HepG2 (cell line): Measurements from ENCODE around the gene ALCAM. TPM values are rescaled to one million over a fixed set of nuclear protein-coding genes. Genes with fewer than 3 reads are reported as not detected.

Experiments
- AGO2 ChIP-seq: fragments of 200-400 bp; formaldehyde crosslinking; optimal IDR thresholded peaks from 2 replicates; pipeline ENCODE3; 2017; ENCODE audit warnings: mild to moderate bottlenecking, low read depth, low read length, moderate library complexity
- ARNT2 ChIP-seq: sonication (generic); formaldehyde crosslinking; IDR thresholded peaks from 2 replicates; pipeline ENCODE4 v1.8.0; 2022; ENCODE audit warnings: mild to moderate bottlenecking, low read depth, missing genetic modification reagents, moderate library complexity
- EED ChIP-seq: sonication (generic); formaldehyde crosslinking; IDR thresholded peaks from 2 replicates; pipeline ENCODE4 v1.5.0; 2020; ENCODE audit warnings: mild to moderate bottlenecking, missing genetic modification reagents
- FOXK2 ChIP-seq: fragments of 450-650 bp; IDR thresholded peaks from 2 replicates; pipeline ENCODE4 v1.6.1; 2016
- MYC ChIP-seq: sonication (generic); formaldehyde crosslinking; IDR thresholded peaks from 2 replicates; pipeline ENCODE4 v1.9.0; 2021; ENCODE audit warnings: missing genetic modification reagents, borderline replicate concordance
- NCOR1 ChIP-seq: fragments of 200-600 bp; sonication (generic); IDR thresholded peaks from 2 replicates; pipeline ENCODE4 v1.7.0; 2017; ENCODE audit warnings: antibody characterized with exemption, low read length, borderline replicate concordance
- NR2F1 ChIP-seq, 2 experiments: fragments of 450-650 bp in 1 of 2; formaldehyde crosslinking in 1 of 2; IDR thresholded peaks; 2 replicates each; pipeline versions ENCODE4 v1.5.0 to v1.6.1; 2016 to 2020; ENCODE audit warnings: mild to moderate bottlenecking in 1 of 2, missing compliant biosample characterization in 1 of 2, missing genetic modification reagents in 1 of 2, moderate library complexity in 1 of 2
- RBM39 ChIP-seq: fragments of 200-400 bp; formaldehyde crosslinking; IDR thresholded peaks from one replicate; pipeline ENCODE4 v1.6.1; 2018; ENCODE audit warnings: antibody characterized with exemption, mild to moderate bottlenecking, low read depth, low read length; ENCODE audit not compliant: poor library complexity, severe bottlenecking
- SMAD1 ChIP-seq: sonication (generic); formaldehyde crosslinking; IDR thresholded peaks from 2 replicates; pipeline ENCODE4 v1.4.0; 2020; ENCODE audit warnings: missing genetic modification reagents, low read depth, mild to moderate bottlenecking, borderline replicate concordance
- ZBTB7A ChIP-seq: sonication (generic); formaldehyde crosslinking; IDR thresholded peaks from 2 replicates; pipeline ENCODE4 v1.8.0; 2022; ENCODE audit warnings: mild to moderate bottlenecking, missing genetic modification reagents
- ZC3H13 ChIP-seq: sonication (generic); formaldehyde crosslinking; IDR thresholded peaks from 2 replicates; pipeline ENCODE4 v1.8.1; 2023; ENCODE audit warnings: mild to moderate bottlenecking, missing genetic modification reagents, moderate library complexity
- ZEB1 ChIP-seq: IDR thresholded peaks from 2 replicates; pipeline ENCODE4 v1.6.1; 2012; ENCODE audit warnings: mild to moderate bottlenecking, low read depth, inconsistent platforms; ENCODE audit not compliant: insufficient replicate concordance
- ZNF12 ChIP-seq: sonication (generic); formaldehyde crosslinking; IDR thresholded peaks from 2 replicates; pipeline ENCODE4 v1.5.0; 2020; ENCODE audit warnings: missing genetic modification reagents
- ZNF343 ChIP-seq: sonication (generic); formaldehyde crosslinking; IDR thresholded peaks from 2 replicates; pipeline ENCODE4 v1.4.0; 2020; ENCODE audit warnings: mild to moderate bottlenecking, missing genetic modification reagents
- ZNF431 ChIP-seq: sonication (generic); formaldehyde crosslinking; IDR thresholded peaks from 2 replicates; pipeline ENCODE4 v1.9.0; 2022; ENCODE audit warnings: missing genetic modification reagents, low read depth, mild to moderate bottlenecking, borderline replicate concordance
- ZNF605 ChIP-seq: sonication (generic); formaldehyde crosslinking; IDR thresholded peaks from 2 replicates; pipeline ENCODE4 v1.8.0; 2022; ENCODE audit warnings: mild to moderate bottlenecking, missing genetic modification reagents
- ZNF746 ChIP-seq: sonication (generic); formaldehyde crosslinking; IDR thresholded peaks from 2 replicates; pipeline ENCODE4 v1.8.0; 2022; ENCODE audit warnings: mild to moderate bottlenecking, missing genetic modification reagents
- ZNF83 ChIP-seq: sonication (generic); formaldehyde crosslinking; IDR thresholded peaks from 2 replicates; pipeline ENCODE4 v1.4.0; 2020; ENCODE audit warnings: missing genetic modification reagents, mild to moderate bottlenecking, borderline replicate concordance
- polyA plus RNA-seq, 8 experiments: library from polyadenylated mRNA; depleted of rRNA in 3 of 8; stranded (reverse) in 7 of 8; unstranded in 1 of 8; fragments of >200 nt; fragmentation: Illumina TruSeq in 4 of 8; extraction: Trizol in 4 of 8; gene quantifications; 2 replicates each; pipeline versions ENCODE4 v1.2.1 to v1.2.3, GENCODE V29; 2011 to 2016; ENCODE audit warnings: low read depth in 4 of 8, missing spikeins in 1 of 8, mixed read lengths in 1 of 8; ENCODE audit not compliant: insufficient read depth in 1 of 8
- total RNA-seq, 5 experiments: library from RNA; depleted of rRNA; stranded (reverse); fragments of >200 nt; fragmentation: Illumina TruSeq; extraction: Trizol; gene quantifications; 2 replicates each; pipeline ENCODE4 v1.2.3, GENCODE V29; 2016; ENCODE audit warnings: low read depth in 1 of 5
- TF ChIP-seq, protein P1 (sequence below): sonication (generic); formaldehyde crosslinking; IDR thresholded peaks from 2 replicates; pipeline ENCODE4 v1.8.1; 2023; ENCODE audit warnings: mild to moderate bottlenecking, missing genetic modification reagents, borderline replicate concordance
- TF ChIP-seq, protein P2 (sequence below): IDR thresholded peaks from 2 replicates; pipeline ENCODE4 v1.6.1; 2016
- TF ChIP-seq, protein P3 (sequence below): sonication (generic); formaldehyde crosslinking; IDR thresholded peaks from 2 replicates; pipeline ENCODE4 v1.5.1; 2020; ENCODE audit warnings: missing genetic modification reagents, mild to moderate bottlenecking, borderline replicate concordance
- TF ChIP-seq, protein P4 (sequence below): IDR thresholded peaks from 2 replicates; pipeline ENCODE4 v1.6.1; 2016; ENCODE audit warnings: mild to moderate bottlenecking
- TF ChIP-seq, protein P5 (sequence below): sonication (generic); formaldehyde crosslinking; IDR thresholded peaks from 2 replicates; pipeline ENCODE4 v1.5.1; 2020; ENCODE audit warnings: mild to moderate bottlenecking, missing genetic modification reagents, borderline replicate concordance

Gene ALCAM
- total and polyA plus RNA-seq, 2 of the 13 experiments (the other 11 are each of a cell fraction or from before 2014, with no cell fraction given) = 26.0 to 33.1 TPM

DNA sequence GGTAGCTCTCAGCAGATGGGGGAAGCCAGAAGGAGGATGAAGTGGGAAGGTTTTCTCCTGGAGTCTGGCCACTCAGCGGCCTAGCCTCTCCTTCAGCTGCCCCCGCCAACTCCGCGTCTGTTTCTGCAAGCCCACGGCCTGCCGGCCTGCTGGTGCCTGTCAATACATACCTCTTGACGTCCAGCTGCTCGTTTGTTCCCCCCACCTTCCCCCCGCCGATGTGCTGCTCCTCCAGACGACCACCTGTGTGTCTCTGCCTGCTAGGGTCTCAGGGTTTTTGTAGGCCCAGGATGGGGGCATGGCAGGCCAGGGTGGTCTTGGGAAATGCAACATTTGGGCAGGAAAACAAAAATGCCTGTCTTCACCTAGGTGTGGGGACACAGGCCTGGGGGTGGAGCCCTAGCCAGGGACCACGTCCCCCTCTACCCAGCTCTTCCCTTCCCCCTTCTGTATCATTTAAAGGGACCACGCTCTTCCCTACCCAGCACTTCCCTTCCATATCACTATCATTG lies 137.8 kb downstream of the ALCAM start (continued):
- TF ChIP-seq, protein P1, sequence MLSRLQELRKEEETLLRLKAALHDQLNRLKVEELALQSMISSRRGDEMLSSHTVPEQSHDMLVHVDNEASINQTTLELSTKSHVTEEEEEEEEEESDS (CRISPR knock-in tag) = no peak
- TF ChIP-seq, protein P2, sequence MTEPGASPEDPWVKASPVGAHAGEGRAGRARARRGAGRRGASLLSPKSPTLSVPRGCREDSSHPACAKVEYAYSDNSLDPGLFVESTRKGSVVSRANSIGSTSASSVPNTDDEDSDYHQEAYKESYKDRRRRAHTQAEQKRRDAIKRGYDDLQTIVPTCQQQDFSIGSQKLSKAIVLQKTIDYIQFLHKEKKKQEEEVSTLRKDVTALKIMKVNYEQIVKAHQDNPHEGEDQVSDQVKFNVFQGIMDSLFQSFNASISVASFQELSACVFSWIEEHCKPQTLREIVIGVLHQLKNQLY (CRISPR knock-in tag) = no peak
- TF ChIP-seq ZNF83 (CRISPR knock-in tag) (no peak), ZBTB7A (peak; percentile 84), ARNT2 (CRISPR knock-in tag) (0 out of 2 replicates have a peak, but pooled peaks have one; percentile 27), AGO2 (no peak), ZEB1 (no peak), NCOR1 (no peak), MYC (CRISPR knock-in tag) (no peak), ZNF343 (CRISPR knock-in tag) (no peak), ZNF746 (no peak), RBM39 (no peak), FOXK2 (no peak), ZNF431 (CRISPR knock-in tag) (no peak), SMAD1 (CRISPR knock-in tag) (no peak), EED (CRISPR knock-in tag) (no peak), NR2F1 (CRISPR knock-in tag; IDR thresholded peaks at IDR 0.05) (no peak), ZC3H13 (CRISPR knock-in tag) (no peak), ZNF605 (CRISPR knock-in tag) (no peak), ZNF12 (CRISPR knock-in tag) (no peak)
- TF ChIP-seq, protein P3, sequence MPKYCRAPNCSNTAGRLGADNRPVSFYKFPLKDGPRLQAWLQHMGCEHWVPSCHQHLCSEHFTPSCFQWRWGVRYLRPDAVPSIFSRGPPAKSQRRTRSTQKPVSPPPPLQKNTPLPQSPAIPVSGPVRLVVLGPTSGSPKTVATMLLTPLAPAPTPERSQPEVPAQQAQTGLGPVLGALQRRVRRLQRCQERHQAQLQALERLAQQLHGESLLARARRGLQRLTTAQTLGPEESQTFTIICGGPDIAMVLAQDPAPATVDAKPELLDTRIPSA (CRISPR knock-in tag) = no peak
- TF ChIP-seq, protein P4, sequence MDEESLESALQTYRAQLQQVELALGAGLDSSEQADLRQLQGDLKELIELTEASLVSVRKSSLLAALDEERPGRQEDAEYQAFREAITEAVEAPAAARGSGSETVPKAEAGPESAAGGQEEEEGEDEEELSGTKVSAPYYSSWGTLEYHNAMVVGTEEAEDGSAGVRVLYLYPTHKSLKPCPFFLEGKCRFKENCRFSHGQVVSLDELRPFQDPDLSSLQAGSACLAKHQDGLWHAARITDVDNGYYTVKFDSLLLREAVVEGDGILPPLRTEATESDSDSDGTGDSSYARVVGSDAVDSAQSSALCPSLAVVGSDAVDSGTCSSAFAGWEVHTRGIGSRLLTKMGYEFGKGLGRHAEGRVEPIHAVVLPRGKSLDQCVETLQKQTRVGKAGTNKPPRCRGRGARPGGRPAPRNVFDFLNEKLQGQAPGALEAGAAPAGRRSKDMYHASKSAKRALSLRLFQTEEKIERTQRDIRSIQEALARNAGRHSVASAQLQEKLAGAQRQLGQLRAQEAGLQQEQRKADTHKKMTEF (CRISPR knock-in tag) = no peak
- TF ChIP-seq, protein P5, sequence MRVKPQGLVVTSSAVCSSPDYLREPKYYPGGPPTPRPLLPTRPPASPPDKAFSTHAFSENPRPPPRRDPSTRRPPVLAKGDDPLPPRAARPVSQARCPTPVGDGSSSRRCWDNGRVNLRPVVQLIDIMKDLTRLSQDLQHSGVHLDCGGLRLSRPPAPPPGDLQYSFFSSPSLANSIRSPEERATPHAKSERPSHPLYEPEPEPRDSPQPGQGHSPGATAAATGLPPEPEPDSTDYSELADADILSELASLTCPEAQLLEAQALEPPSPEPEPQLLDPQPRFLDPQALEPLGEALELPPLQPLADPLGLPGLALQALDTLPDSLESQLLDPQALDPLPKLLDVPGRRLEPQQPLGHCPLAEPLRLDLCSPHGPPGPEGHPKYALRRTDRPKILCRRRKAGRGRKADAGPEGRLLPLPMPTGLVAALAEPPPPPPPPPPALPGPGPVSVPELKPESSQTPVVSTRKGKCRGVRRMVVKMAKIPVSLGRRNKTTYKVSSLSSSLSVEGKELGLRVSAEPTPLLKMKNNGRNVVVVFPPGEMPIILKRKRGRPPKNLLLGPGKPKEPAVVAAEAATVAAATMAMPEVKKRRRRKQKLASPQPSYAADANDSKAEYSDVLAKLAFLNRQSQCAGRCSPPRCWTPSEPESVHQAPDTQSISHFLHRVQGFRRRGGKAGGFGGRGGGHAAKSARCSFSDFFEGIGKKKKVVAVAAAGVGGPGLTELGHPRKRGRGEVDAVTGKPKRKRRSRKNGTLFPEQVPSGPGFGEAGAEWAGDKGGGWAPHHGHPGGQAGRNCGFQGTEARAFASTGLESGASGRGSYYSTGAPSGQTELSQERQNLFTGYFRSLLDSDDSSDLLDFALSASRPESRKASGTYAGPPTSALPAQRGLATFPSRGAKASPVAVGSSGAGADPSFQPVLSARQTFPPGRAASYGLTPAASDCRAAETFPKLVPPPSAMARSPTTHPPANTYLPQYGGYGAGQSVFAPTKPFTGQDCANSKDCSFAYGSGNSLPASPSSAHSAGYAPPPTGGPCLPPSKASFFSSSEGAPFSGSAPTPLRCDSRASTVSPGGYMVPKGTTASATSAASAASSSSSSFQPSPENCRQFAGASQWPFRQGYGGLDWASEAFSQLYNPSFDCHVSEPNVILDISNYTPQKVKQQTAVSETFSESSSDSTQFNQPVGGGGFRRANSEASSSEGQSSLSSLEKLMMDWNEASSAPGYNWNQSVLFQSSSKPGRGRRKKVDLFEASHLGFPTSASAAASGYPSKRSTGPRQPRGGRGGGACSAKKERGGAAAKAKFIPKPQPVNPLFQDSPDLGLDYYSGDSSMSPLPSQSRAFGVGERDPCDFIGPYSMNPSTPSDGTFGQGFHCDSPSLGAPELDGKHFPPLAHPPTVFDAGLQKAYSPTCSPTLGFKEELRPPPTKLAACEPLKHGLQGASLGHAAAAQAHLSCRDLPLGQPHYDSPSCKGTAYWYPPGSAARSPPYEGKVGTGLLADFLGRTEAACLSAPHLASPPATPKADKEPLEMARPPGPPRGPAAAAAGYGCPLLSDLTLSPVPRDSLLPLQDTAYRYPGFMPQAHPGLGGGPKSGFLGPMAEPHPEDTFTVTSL = 0 out of 2 replicates have a peak, but pooled peaks have one; percentile 33
